HL-60/S4 treated with phorbol 12-myristate 13-acetate at 8.2 ng/mL for 4 days and 3 days (cell line): ENCODE data around the gene NR2F1-AS1.

Source experiments
- in situ Hi-C: fragments of 300-500 bp; cut with MboI; formaldehyde crosslinking; loops from 2 replicates; pipeline ENCODE4 v1.15.0; 2022; ENCODE audit warnings: low sequenced_read_pairs

NR2F1-AS1 gene

DNA sequence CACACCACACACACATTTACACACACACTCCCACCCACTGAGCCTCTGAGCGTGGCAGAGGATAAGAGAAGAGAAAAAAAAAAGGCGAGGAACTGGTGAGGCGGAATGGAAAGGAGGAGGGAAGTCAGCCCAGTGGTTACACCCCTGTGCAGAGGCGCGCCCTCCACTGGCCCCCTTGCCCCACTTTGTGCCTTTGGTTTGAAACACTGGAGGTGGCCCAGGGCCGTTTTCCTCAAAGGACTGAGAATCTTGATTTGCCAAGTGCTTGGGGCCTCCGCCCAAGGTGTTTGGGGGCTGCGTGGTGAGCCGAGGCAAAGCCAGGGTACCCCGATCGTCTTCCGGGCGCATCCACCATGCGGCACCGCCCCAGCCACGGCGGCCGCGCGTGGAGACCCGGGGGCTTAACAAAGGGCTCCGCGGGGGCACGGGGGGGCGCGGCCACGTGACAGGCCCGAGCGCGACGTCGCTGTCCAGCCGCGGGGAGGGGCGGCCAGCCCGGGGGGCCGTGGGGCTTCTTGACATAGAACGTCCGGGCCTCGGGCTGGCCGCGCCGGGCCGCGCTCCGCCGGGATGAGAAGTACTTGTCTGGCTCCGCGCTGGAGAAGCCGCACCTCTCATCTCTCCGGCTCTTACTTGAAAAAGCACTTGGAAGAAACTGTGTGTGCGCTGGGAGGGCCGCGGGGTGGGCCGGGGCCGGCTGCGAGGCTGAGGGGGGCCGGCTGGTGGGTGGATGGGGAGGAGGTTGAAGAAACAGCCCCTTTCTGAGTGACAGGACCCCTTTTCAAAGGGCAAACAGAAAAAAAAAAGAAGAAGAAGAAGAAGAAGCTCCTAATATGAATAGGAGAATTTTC lies 23.0 kb upstream of the NR2F1-AS1 start:
- in situ Hi-C loops = no loop called here

DNA sequence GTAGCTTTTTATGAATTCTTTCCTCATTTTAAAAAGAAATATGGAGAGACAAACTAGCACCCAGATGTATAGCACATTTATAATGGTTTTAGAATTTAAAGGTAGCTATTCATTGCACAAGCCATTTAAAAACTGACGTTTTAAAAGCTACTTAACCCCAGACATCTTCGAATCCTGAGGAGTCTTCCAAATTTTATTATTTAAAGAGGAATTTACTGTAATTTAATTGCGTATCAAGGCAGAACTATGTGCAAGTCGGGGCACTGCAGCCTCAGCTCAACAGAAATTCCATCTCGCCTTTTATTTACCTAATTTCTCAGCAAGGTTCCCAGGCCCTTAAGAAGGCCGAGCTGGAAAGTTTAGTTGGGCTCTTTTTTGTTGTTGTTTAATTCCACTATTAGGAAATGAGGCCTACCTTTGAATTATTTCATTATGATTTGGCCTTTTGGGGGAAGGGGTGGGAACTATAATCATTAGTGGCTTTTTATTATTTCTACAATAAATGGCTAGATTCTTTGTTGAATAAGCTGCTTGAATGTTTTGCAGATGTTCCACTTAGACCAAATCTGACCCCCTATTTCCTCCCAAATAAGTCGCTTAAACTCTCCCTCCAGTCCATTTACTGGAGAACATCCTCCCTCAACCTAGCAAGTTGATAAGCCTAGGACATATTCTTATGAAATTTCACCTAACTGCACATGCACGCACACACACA lies 22.2 kb upstream of the NR2F1-AS1 start:
- in situ Hi-C loops = no loop called here

DNA sequence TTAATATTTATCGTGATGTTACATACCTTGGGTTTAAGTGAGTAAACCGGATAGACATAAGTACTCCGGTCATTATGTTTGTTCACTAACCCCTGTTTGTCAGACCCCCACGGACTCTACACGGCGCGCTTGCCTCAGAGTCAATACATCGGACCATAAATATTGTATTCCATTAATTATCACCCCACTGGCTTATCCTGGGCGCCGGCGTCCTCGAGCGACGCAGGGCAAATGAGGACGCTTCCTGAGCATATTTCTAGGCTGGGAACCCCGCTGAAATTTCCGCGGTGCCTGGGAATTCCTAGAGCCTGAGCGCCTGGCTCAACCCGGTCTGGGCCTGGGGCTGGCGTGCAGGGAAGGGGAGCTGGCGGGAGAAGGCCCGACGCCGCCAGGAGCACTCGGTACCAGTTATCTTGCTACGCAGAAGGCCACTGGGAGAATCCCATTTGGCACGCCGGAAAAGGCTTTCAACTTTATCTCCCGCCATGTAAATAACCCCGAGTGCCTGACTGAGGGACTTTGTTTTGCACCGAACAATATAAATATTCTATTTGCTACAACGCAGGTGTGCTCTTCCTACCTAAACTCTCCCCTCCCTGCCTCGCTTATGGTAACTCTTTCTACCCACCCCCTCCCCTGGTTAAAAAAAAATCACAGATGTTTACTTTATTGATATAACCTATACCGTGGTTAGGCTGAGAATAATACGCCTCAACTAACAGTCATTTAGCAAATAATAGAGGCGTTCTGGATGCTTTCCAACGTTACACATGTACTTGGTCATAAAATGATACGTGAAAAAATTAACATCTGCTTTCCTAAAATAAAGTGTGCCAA lies 21.4 kb upstream of the NR2F1-AS1 start:
- in situ Hi-C loops = no loop called here

DNA sequence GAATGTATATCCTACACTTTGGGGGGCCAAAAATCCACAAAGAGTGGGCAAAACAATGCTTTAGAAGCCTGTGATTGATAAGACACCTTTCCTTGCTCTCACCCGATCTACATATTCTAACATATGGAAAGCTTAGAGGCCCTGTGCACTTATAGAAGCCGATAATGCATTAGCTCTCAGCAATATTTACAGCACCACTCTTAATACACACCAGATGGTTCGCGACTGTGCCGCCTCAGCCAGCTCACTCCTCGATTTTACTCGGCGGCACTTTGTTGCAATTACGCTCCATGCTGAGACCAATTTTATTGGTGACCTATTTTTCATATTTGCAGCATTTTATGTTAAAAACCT lies 20.8 kb upstream of the NR2F1-AS1 start:
- in situ Hi-C loops = no loop called here

DNA sequence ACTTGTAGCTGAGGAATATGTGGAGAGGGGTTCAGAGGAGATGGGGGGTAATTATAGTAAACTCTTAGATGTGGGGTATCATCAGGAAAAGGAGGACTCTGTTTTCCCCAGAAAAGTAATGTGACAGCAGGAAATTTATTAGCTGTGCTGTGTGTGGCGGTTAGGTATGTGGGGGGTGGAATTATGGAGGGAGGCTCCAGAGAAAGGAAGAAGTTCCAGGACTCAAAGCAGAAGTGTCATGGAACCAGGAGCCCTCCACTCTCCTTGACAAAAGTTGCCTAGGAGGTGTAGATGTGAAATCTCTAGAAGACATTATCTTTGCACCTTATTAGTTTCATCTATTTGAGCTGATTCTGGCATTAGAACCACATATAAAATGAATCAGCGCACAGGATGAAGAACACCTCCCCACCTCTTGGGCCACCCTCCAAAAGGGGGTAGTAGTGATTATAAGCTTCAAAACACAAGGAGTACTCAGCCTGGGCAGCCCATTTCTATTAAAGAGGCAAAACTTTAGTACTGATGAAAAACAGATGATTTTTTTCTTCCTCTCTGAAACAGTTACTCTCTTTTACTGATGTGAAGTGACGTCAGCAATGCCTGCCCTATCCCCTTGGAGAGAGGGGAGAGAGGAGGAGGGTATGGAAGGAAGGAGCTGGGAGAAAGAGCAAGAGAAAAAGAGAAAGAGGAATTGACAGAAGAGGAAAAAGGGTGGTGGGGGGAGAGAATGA lies 20.2 kb upstream of the NR2F1-AS1 start:
- in situ Hi-C loops = no loop called here

DNA sequence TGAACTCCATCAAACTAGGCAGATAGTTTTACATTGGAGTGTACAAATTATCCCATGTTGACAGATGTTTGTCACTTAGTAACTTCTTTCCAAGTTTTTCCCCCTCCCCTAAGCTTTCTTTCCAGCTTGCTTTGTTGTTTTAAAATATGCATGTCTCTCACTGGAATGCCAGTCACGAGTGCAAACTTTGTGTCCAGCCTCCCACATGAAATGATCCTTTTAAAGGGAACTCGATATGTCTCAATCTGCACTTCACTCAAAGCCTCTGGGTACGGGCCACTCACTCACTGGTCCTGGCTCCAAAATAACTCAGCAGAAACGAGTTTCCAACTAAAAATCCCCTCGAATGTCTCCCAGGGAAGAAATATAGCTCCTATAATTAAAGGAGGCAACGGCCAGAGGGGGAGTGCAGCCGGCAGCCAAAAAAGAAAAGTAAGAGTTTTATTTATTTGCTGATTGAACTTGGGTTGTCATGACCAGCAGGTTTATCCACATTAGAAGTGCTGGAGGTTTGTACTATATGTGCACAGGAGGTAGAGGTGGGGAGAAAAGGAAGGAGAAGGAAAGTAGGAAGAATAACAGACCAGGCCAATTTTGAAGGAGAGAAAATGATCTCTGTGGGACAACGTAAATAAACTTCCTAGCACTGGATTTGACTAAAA lies 19.5 kb upstream of the NR2F1-AS1 start:
- in situ Hi-C loops = no loop called here

DNA sequence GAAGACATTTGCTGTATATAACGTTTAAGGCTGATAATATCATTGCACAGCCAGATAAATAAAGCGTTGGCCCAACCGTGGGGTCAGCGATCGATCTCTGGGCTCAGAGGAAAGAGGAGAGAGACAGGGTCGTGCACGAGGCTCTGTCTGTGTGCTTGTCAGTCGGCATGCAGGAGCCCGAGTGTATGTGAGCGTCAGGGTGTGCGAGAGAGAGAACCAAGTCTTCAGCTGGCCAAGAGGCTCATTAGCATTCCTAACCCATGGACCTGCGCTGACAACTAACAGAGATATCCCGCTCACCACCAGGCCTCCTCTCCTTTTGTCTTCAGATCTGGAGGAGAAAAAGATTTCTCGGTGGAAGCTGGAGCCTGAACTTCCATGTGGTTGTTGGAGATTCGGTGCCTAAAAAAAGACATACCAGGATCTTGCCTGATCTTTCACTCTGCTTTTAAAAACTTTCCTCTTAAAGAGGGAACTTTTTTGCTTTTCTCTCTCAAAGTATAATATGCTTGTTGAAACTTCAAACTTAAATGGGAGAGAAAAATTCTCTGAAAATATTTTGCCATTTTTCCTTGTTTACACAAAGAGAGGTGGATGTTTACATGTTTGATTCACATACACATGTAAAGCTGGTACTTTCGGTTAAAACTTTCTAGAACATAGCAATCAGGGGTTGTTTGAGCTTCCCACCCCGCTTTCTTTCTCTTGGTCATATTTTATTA lies 18.5 kb upstream of the NR2F1-AS1 start:
- in situ Hi-C loops = no loop called here

DNA sequence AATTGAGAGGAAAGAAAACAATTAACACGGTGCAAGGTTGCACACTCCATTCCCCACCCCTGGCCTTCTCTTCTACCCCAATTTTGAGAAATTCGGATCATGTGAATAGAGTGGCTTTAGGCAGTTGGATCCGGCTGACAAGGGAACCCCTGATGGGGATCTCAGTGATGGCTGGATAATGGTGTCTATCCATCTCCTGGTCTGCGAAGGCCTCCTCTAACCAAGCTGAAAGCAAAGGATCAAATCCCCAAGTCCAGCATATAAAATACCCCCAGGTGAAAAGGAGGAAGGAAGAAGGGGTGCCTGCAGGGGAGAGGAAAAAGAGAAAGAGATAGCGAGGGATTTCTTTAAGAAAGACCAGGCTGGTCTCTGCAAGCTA lies 18.0 kb upstream of the NR2F1-AS1 start:
- in situ Hi-C loops = no loop called here

DNA sequence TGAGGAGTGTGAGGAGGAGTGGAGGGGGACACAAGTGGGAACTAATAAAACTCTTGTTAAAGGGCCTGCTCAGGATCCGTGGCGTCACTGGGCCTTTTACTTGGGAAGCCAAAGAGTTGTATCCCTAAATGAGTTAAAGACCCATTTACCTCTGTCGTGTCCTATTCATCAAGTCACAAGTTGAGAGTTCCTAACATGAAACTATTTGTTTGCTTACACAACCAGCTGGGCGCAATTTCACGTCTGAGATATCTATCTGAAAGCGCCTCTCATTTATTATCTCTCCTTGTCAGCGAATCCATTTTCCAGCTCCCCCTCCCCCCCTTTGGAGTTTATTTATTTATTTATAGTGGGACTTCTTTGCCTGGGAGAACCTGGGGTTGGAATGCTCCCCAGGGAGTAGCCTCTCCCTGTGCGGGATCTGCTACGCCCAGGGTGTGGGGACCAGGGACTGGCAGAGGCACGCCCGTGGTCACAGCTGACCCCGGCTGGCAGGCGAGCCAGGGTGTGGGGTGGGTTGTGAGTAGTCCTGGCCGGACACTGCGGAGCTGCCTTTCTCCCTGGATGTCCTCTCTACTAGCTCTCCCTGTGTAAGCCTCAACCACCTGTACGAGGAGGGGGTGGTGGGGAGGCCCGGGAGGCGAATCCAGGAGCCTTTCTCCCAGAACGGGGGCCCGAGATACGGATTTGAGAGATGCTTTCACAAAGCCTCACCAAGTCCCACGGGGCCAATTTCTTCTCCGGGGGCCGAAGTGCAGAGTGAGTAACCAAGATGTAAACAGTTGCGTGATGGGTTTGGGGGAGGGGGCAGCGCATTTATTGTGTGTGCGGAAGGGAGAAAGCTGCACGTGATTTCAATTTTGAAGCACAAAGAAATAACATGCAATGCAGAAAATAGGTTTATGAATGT lies 17.3 kb upstream of the NR2F1-AS1 start:
- in situ Hi-C loops = no loop called here

DNA sequence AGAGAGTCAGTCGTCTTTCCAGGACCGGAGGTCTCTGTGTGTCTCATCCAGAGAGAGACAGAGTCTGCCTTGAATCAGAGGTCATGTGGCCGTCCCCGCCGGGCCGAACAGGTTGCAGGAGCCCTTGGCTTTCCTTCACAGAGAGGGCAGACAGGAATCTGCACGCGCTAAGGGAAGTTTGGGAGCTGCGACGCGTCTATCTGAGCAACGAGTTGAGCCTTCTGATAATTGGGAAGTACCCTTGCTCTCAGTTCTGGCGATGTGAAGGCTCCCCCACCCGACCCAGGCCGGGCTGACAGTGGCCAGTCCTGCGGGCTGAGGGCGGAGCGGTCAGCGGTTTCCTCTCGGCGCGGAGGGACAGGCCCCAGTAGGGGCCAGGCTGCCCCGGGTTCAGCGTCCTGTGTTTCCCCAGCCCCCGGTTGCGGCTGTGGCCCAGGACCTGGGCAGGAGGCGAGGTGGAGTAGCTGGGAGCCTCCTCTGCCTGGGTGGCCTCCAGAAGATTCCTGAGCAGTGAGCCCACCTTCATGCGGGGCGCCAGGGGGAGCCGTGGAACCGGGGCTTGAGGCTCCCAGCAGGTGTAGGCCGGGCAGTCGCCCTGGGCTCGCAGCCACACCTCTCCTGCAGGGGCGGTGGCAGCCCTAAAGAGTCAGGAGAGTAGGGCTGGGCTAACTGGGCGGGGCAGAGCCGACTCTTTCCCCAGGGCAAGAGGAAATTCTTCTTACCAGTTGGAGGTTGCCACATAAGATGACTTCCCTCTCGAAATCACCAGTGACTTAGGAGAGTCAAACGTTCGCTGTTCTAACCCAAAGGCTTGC lies 15.9 kb upstream of the NR2F1-AS1 start:
- in situ Hi-C loops = no loop called here

DNA sequence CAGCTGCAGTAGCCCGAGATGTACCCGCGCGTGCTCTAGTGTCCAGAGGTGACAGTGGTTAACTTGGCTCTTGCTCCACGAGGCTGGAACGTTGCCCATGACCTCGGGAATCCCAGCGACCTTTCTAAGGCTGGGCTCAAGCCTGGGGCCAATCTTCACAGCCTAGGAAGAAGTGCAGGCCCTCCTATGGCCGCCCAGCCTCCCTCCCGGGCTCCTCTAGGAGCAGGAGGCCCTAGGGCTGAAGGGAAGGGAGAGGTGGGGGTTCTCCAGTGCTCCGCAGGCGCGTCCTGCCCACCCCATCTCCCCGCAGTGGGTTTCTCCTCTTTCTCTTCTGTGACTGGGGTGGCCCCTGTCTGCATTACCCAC lies 15.3 kb upstream of the NR2F1-AS1 start:
- in situ Hi-C loops = no loop called here

DNA sequence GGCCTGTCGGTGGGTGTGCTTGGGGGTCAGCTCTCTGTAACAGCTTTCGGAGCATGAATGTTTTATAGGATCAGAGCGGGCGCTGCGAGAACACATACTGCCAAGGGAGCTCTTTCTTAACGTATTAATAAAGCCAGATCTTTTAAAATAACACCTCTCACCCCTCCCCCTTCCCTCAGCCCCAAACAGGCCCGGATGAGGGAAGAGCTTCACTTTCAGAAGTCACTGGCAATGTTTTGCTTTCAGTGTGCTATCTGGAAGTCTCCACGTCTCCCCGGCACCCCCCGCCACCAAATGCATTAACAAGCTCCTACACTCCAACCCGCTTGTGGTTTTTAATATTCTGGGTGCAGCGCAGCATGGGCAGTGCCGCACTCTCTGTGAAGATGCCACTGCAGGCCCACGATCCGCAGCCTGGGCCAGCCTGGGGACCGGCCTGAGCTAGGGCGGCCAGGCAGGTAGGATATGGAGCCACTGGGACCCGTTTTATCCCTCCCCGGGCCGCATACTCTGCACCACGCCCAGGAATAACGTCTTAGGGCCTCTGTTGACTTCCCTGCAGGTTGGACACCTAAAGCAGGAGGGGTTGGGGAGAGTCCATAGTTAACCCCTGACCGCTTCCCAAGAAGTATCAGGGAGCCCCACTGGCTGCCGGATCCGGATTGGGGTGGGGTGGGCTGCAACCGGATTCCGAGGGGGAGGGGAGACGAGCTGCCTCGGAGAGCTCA lies 14.6 kb upstream of the NR2F1-AS1 start:
- in situ Hi-C loops = no loop called here

DNA sequence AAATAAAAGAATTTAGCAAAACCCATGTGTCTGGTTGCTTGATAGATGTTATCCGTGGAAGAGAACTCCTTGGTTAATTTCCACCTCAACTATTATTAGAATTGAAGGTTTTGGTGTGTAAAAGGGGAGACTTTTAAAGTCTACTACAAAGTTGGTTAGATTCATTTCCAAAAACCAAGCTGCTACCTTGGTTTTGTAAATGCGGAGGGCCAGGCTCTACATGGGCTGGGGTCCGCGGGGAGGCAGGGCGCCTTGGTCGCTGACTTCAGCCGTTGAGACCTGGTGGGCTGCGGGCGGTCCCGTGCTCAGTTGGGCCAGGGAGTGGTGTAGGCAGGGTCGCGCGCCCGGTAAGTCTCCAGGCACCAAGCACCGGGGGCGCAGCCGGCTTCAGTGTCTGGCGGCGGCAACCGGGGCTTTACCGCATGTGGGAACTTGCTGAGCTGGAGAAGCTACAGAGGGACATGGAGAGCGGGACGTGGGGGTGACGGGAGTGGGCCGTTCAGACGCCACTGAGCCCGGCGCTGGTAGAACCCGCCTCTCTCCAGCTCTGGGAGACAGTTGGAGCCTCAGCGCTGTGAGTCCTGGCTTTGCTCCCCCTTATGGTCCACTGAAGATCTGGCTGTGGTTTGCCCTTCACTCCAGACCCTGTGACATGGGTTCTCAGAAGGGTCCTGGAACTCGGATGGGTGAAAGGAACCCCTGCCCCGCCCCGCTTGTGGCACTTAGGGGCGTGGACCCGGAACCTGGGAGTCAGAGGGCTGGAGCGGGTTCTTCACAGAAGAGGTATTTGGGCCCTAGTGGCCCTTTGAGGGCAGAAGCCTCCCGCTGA lies 13.8 kb upstream of the NR2F1-AS1 start:
- in situ Hi-C loops = no loop called here

DNA sequence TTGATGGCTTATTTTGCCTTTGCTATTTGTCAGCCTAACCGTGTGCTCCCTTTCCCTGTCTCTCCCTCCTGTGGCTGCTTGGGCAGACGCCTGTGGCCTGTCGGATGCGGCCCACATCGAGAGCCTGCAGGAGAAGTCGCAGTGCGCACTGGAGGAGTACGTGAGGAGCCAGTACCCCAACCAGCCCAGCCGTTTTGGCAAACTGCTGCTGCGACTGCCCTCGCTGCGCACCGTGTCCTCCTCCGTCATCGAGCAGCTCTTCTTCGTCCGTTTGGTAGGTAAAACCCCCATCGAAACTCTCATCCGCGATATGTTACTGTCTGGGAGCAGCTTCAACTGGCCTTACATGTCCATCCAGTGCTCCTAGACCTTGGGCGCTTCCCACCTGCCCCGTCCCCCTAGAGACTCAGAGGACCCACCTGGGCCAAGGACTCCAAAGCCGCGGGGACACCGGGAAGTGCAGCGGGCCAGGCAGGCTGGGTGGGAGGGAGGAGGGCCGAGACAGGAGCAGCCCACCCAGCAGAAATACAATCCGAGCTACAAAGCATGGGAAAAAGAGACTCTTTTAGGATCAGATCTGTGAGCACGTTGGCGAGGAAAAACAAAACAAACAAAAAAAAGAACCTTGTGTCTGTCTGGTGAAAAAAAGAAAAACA lies 12.6 kb upstream of the NR2F1-AS1 start:
- in situ Hi-C loops = no loop called here

DNA sequence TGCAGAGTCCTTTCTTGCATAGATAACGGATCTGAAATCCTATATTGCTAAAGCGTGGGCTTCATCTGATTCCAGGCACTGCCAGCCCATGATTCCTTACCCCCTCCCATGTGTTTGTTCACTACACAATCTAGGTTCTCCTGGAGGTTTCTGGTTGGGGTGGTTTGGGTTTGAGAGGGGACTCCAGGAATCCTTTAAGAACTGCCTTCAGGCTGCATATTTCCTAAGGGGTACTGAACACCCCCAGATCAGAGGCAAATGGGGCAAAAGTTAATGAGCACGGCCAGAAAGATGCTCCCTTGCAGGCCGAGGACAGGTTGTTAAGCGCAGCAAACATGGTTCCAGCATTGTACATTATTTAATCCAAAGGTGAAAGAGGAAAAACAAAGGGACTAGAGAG lies 11.9 kb upstream of the NR2F1-AS1 start:
- in situ Hi-C loops = no loop called here
